Measurements from ENCODE around the gene CLDN34. TPM values are rescaled to one million over a fixed set of nuclear protein-coding genes. Genes with fewer than 3 reads are reported as not detected.

CLDN34 gene, protein sequence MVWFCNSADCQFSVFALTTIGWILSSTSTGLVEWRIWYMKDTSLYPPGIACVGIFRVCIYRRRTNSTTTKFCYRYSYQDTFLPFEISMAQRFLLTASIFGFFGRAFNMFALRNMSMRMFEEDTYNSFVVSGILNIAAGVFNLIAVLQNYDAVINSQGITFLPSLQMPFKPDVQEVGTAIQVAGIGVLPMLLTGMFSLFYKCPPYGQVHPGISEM
- total RNA-seq (2016; rRNA removed; fragmentation: Illumina TruSeq; extraction: Trizol) (0.21 TPM in 1 of 2 replicates, not detected in the other), polyA plus RNA-seq (2011; rRNA removed) (not detected in 2 replicates), polyA minus RNA-seq (2011; rRNA and poly(A)+ RNA removed; ENCODE audit: low replicate concordance) (not detected in 2 replicates), Bru-seq, nascent RNA (percentile 41 among the genes with signal in this experiment), BruChase-seq, experiment 1, labeled RNA remaining after a 6-hour chase (percentile 46 among the genes with signal in this experiment), BruChase-seq, experiment 2, labeled RNA remaining after a 2-hour chase (percentile 35 among the genes with signal in this experiment)
- not detected in 2 replicates for total RNA-seq (2016; cell fraction: cytosol; rRNA removed; fragmentation: Illumina TruSeq; extraction: Trizol; ENCODE audit: low read depth)
- not detected in 2 replicates for total RNA-seq (2016; cell fraction: insoluble cytoplasmic fraction; rRNA removed; fragmentation: Illumina TruSeq; extraction: Trizol)
- not detected in 2 replicates for total RNA-seq (2016; cell fraction: membrane; rRNA removed; fragmentation: Illumina TruSeq; extraction: Trizol)
- total RNA-seq (2016; cell fraction: nucleus; rRNA removed; fragmentation: Illumina TruSeq; extraction: Trizol), result not detected in 2 replicates
- polyA plus RNA-seq (2011; cell fraction: cytosol; rRNA removed), result not detected in 2 replicates
- polyA plus RNA-seq (2011; cell fraction: nucleus; rRNA removed), result 0.18 and 0.19 TPM in 2 replicates
- not detected in 2 replicates for polyA plus RNA-seq (2012)
- polyA plus RNA-seq (2016; cell fraction: cytosol; fragmentation: Illumina TruSeq; extraction: Trizol; ENCODE audit: low read depth), result not detected in 2 replicates
- not detected in 2 replicates for polyA plus RNA-seq (2016; cell fraction: insoluble cytoplasmic fraction; fragmentation: Illumina TruSeq; extraction: Trizol; ENCODE audit: low read depth)
- not detected in 2 replicates for polyA plus RNA-seq (2016; cell fraction: membrane; fragmentation: Illumina TruSeq; extraction: Trizol; ENCODE audit: low read depth)
- polyA plus RNA-seq (2016; cell fraction: nucleus; fragmentation: Illumina TruSeq; extraction: Trizol; ENCODE audit: insufficient read depth, low read depth), result not detected in 2 replicates
- not detected in 2 replicates for polyA minus RNA-seq (2011; cell fraction: cytosol; rRNA and poly(A)+ RNA removed)
- polyA minus RNA-seq (2011; cell fraction: nucleus; rRNA and poly(A)+ RNA removed), result 0.62 and 1.0 TPM in 2 replicates
- long read RNA-seq, experiment 1, result 0 reads
- long read RNA-seq, experiment 2, result 0 reads

DNA sequence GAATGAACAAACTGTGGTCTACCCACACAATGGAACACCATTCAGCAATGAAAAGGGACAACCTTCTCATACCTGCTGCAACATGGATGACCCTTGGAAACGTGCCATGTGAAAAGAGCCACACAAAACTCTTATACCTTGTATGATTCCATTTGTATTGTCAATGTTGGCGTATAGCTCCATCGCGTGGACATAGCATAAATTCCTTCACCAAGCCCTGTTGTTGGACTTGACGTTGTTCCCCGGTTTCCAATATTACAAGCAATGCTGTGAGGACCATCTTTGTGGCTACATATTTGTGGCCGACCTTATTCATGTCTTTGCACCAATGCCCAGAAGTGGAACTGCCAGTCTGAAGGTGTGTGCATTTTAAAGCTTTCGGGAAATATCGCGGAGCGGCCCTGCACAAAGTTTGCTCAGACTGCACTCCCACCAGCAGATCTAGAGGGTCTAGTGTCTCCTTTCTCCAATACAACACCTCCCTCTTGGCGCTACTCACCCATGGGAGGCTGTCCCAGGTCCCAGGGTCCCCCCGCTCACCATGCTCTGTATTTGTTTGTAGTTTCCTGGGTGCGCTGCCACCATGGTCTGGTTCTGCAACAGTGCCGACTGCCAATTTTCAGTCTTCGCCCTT lies at the start of gene CLDN34:
TSS of gene CLDN34 (plus strand) at position 584 of the 634 bp plus-strand sequence. CDS start at position 584, 0 bp downstream.
- no TSS peak for BruUV-seq (replicated peaks)
- WGBS (ENCODE audit: low lambda C conversion rate), result 90% methylated on average over 9 of the region's 16 CpGs
- Histone ChIP-seq H3K4me2 (ENCODE audit: low read depth, low read length) (no peak within 1 kb of the TSS), H3K27ac (ENCODE audit: extremely low read length, insufficient read depth, low read length) (no peak within 1 kb of the TSS), H3K4me1 (ENCODE audit: insufficient read depth, low read length) (no peaks in the 10 kb centered on the region), H4K20me1 (ENCODE audit: insufficient read depth, low read length) (no peaks in the 10 kb centered on the region), H3K4me3 (replicated peaks in 1 of 3; ENCODE audit: insufficient read depth in 1 of 3, low read depth in 2 of 3, low read length in 3 of 3) (no peak within 1 kb of the TSS), H3K36me3 (replicated peaks in 1 of 2; ENCODE audit: control insufficient read depth in 1 of 2, insufficient read depth in 2 of 2, low read length in 2 of 2) (no peaks in the 10 kb centered on the region), H2AFZ (ENCODE audit: low read length) (no peak within 1 kb of the TSS), H3K9ac (ENCODE audit: insufficient read depth, low read depth, low read length) (no peak within 1 kb of the TSS), H3K27me3 (ENCODE audit: control insufficient read depth in 1 of 2, insufficient read depth in 2 of 2, low read length in 2 of 2) (no peaks in the 10 kb centered on the region), H3K79me2 (ENCODE audit: insufficient read depth, low read length) (no peaks in the 10 kb centered on the region), H3K9me3 (ENCODE audit: low read length) (no peaks in the 10 kb centered on the region)
- ChIA-PET CTCF (ENCODE audit: low intra/inter-chr PET ratio, low total read pairs) (no interaction called here), POLR2A (no interaction called here)
- ATAC-seq (no peak), FAIRE-seq (no peak), DNase-seq (ENCODE audit: low spot score) (no peak)
- intact Hi-C loops (cut with micrococcal nuclease; ENCODE audit: unreplicated experiment), result no loop called here
- TF ChIP-seq NR2F6 (IDR thresholded peaks at IDR 0.05), result no peak
- TF ChIP-seq NR2F6 (CRISPR knock-in tag; IDR thresholded peaks at IDR 0.05), result no peak
- TF ChIP-seq ZNF572 (CRISPR knock-in tag; IDR thresholded peaks at IDR 0.05), result no peak
- no peak for TF ChIP-seq KDM1A (CRISPR knock-in tag; IDR thresholded peaks at IDR 0.05)
- TF ChIP-seq POLR2G (IDR thresholded peaks at IDR 0.05; ENCODE audit: low read depth, low read length), result no peak
- TF ChIP-seq REL (CRISPR knock-in tag; conservative IDR thresholded peaks at IDR 0.05), result no peak
- in situ Hi-C loops (cut with HindIII; ENCODE audit: extremely low pct_ligation_motif_present, low pct_unique_long_range_greater_than_20kb), result no loop called here
